ENCODE measurements around the gene FFAR2.
"Not testable (repeated sequence)": the region's sequence is repeated elsewhere in the genome, so short reads cannot be mapped to it uniquely, and the experiment has no call there.

FFAR2 gene

DNA sequence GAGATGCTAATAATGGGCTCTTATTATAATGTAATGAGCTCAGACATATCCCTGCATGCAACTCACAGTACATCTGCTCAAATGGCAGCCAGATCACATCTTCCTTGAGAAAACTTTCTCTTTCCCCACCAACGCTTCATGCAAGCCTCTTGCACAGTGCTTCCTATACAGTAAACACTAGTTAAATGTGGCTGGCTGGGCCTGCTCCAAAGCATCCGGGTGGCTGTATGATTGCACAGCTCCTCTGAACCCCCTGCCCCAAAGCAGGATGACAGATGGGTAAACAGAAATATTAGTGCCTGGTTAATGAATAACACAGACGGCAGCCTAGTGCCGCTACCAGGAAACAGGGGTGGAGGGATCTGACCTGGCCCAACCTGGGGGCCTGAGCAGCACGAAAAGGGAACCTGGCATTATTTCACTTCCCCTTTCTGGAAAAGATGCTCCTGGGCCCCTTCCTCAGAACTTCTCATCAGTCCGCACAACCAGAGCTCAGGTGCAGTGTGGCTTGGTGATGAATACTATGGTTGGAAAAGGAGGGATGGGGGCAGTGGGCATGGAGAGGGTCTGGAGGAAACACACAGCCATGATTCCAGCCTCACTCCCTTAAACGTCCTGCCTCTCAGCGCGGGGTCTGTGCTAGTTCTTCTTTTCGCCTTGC lies 10.8 kb downstream of the FFAR2 start:
- TF ChIP-seq, protein P1, sequence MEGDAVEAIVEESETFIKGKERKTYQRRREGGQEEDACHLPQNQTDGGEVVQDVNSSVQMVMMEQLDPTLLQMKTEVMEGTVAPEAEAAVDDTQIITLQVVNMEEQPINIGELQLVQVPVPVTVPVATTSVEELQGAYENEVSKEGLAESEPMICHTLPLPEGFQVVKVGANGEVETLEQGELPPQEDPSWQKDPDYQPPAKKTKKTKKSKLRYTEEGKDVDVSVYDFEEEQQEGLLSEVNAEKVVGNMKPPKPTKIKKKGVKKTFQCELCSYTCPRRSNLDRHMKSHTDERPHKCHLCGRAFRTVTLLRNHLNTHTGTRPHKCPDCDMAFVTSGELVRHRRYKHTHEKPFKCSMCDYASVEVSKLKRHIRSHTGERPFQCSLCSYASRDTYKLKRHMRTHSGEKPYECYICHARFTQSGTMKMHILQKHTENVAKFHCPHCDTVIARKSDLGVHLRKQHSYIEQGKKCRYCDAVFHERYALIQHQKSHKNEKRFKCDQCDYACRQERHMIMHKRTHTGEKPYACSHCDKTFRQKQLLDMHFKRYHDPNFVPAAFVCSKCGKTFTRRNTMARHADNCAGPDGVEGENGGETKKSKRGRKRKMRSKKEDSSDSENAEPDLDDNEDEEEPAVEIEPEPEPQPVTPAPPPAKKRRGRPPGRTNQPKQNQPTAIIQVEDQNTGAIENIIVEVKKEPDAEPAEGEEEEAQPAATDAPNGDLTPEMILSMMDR (IDR thresholded peaks at IDR 0.05; ENCODE audit: low read depth, low read length, missing control alignments) = no peak
- DNase-seq (ENCODE audit: low read depth) = no peak
- in situ Hi-C loops (cut with HindIII; ENCODE audit: low sequenced_read_pairs) = no loop called here
- H3K4me3 ChIP-seq (ENCODE audit: low read depth, low read length) = no peak overlapping the region

DNA sequence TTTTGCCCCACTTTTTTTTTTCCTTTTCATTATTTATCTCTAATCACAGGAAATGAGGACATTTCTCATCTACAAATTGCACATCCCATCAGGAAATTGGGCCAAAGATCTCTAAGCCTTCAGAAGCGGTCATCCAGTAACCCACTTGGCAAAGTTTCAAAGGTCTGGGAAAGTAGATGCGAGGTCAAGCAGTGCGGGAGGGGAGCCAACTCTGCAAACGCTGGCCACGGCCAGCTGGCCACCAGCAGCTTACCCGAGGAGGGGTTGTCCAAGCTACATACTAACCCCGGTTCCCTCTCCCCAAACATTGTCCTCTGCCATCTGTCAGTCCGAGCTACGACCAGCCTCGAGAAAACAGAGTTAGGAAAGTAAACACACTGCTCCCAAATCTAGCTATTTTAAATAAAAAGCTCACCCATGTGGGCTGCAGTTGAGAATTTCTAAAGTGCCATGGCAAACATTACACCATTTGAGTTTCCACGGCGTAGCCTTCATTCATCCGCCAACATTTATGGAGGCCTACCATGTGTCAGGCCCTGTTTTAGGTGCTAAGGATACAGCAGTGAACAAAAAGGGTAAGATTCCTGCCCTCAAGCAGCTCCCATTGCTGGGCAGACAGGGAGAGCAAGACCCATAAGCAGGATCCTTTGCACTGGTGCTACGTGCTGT lies 11.5 kb downstream of the FFAR2 start:
- DNase-seq (ENCODE audit: low read depth) = no peak
- TF ChIP-seq, protein P1 (IDR thresholded peaks at IDR 0.05; ENCODE audit: low read depth, low read length, missing control alignments) = no peak
- no peak overlapping the region for H3K4me3 ChIP-seq (ENCODE audit: low read depth, low read length)
- in situ Hi-C loops (cut with HindIII; ENCODE audit: low sequenced_read_pairs) = no loop called here

DNA sequence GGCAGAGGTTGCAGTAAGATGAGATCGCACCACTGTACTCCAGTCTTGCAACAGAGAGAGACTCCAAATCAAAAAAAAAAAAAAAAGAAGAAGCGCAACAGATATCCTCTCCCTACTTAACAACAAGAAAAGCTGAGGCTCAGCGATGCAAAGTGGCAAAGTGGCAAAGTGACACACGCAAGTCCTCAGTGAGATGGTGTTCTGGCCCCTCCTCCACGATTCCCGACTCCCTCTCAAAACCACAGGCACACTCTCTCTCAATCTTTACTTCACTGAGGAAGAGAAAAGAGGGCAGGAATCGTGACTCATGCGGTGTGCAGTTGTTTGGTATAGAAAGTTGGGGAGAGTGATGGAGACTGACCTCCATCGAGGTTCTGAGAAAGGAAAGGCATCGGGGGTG lies 12.6 kb downstream of the FFAR2 start:
- TF ChIP-seq, protein P1 (IDR thresholded peaks at IDR 0.05; ENCODE audit: low read depth, low read length, missing control alignments) = no peak
- H3K4me3 ChIP-seq (ENCODE audit: low read depth, low read length) = no peak overlapping the region
- no peak for DNase-seq (ENCODE audit: low read depth)
- in situ Hi-C loops (cut with HindIII; ENCODE audit: low sequenced_read_pairs) = no loop called here

DNA sequence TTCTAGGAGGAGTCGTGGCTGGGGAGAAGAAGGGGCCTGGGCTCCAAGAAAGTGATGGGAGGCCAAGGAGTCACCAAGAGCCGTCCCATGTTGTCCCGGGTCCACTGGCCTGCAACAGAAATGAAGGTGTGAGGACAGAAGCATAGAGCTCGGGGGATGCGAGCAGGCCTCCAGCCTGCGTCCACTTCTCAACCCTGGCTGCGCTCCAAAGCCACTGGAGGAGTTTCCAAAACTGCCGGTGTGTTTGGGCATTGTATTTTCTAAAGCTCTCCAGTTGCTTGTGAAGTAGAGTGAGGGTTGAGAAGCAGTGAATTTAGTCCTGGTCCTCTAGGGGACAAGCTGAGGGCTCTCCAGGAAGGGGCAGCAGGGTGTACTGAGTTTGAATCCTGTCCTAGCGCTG lies 13.0 kb downstream of the FFAR2 start:
- no peak for DNase-seq (ENCODE audit: low read depth)
- no peak overlapping the region for H3K4me3 ChIP-seq (ENCODE audit: low read depth, low read length)
- TF ChIP-seq, protein P1 (IDR thresholded peaks at IDR 0.05; ENCODE audit: low read depth, low read length, missing control alignments) = no peak

DNA sequence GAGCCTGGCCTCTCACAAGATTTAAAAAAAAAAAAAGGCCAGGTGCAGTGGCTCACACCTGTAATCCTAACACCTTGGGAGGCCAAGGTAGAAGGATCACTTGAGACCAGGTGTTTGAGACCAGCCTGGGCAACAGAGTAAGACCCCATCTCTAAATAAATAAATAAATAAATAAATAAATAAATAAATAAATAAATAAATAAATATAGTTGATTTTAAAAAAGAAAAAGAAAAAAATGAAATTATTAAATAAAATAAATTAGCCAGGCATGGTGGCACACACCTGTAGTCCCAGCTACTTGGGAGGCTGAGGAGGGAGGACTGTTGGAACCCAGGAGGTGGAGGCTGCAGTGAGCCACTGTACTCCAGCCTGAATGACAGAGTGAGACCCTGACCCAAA lies 13.7 kb downstream of the FFAR2 start:
- in situ Hi-C loops (cut with HindIII; ENCODE audit: low sequenced_read_pairs); DNase-seq (ENCODE audit: low read depth); H3K4me3 ChIP-seq (ENCODE audit: low read depth, low read length): not testable (repeated sequence)

More for the DNA sequence above, 13.0 kb downstream of the FFAR2 start:
- in situ Hi-C loops (cut with HindIII; ENCODE audit: low sequenced_read_pairs) = no loop called here

DNA sequence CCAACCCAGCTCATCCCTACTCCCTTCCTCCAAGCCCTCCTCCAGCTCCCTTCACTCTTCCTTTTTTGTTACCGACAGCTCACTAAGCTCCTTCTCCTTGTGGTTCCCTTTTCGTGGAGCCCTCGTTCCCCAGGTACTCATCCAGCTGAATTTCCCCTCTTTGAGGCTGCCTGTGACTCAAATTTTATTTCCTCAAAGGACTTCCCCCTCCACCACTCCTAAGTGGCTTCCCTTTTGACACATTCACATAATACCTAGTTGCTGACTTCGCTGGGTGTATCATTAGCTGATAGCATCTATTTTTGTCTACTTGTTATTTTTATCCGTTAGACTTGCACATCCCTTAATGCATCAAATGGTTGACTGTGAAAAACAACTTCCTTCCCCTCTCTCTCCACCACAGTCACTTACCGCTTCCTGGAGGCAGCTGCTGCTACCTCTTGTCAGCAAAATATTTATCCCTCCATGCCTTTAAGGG lies 14.5 kb downstream of the FFAR2 start:
- TF ChIP-seq, protein P1 (IDR thresholded peaks at IDR 0.05; ENCODE audit: low read depth, low read length, missing control alignments) = no peak
- no peak overlapping the region for H3K4me3 ChIP-seq (ENCODE audit: low read depth, low read length)
- in situ Hi-C loops (cut with HindIII; ENCODE audit: low sequenced_read_pairs) = no loop called here
- DNase-seq (ENCODE audit: low read depth) = no peak

DNA sequence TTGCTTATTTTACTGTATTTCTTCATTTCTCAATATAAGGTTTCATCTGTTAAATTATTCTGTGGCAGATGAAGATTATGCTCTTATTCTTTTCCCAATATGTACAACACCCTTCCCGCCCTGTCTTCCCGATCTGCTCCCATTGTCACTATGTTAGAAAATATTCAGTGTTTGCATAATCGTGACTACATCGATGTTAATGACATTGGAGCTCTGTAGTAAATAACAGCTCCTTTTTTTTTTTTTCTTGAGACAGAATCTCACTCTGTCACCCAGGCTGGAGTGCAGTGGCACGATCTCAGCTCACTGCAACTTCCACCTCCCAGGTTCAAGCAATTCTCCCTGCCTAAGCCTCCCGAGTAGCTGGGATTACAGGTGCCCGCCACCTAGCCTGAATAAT lies 14.9 kb downstream of the FFAR2 start:
- in situ Hi-C loops (cut with HindIII; ENCODE audit: low sequenced_read_pairs); H3K4me3 ChIP-seq (ENCODE audit: low read depth, low read length): not testable (repeated sequence)

More for the DNA sequence above, 14.9 kb downstream of the FFAR2 start:
- not testable (repeated sequence) for DNase-seq (ENCODE audit: low read depth)

All from astrocyte of the cerebellum (primary cell).